SK-N-SH treated with all-trans-retinoic acid at 6 μM for 48 hours (cell line): ENCODE measurements around the gene C19orf81.

ENCODE experiments used
- ATAC-seq: fragments of 200-7000 bp; cut with Tn5 transposase; 3 replicates; pipeline ENCODE4 v1.9.1; 2020; ENCODE audit warnings: mild to moderate bottlenecking, moderate library complexity
- ARNTL ChIP-seq: fragments of 450-650 bp; formaldehyde crosslinking; IDR thresholded peaks from 2 replicates; pipeline ENCODE4 v1.5.0; 2020; ENCODE audit warnings: low read depth, mild to moderate bottlenecking, moderate library complexity, borderline replicate concordance
- BACH2 ChIP-seq: fragments of 250-450 bp; sonication (Bioruptor Pico); IDR thresholded peaks from 2 replicates; pipeline ENCODE4 v1.9.0; 2021; ENCODE audit warnings: mild to moderate bottlenecking, borderline replicate concordance
- CSDC2 ChIP-seq: fragments of 250-450 bp; sonication (Bioruptor Pico); IDR thresholded peaks from 2 replicates; pipeline ENCODE4 v1.5.0; 2020; ENCODE audit warnings: mild to moderate bottlenecking, moderate library complexity
- CSRNP3 ChIP-seq: fragments of 250-450 bp; sonication (Bioruptor Pico); IDR thresholded peaks from 2 replicates; pipeline ENCODE4 v1.5.1; 2021; ENCODE audit warnings: mild to moderate bottlenecking, moderate library complexity
- ESRRG ChIP-seq: fragments of 250-450 bp; sonication (Bioruptor Pico); IDR thresholded peaks from 2 replicates; pipeline ENCODE4 v1.6.1; 2021; ENCODE audit warnings: mild to moderate bottlenecking
- GLIS3 ChIP-seq: fragments of 250-450 bp; sonication (Bioruptor Pico); IDR thresholded peaks from 2 replicates; pipeline ENCODE4 v1.5.0; 2020; ENCODE audit warnings: mild to moderate bottlenecking, moderate library complexity
- ISL1 ChIP-seq: fragments of 250-450 bp; sonication (Bioruptor Pico); IDR thresholded peaks from 2 replicates; pipeline ENCODE4 v2.1.2; 2022; ENCODE audit warnings: mild to moderate bottlenecking, moderate library complexity
- OSR1 ChIP-seq: fragments of 250-450 bp; sonication (Bioruptor Pico); IDR thresholded peaks from 2 replicates; pipeline ENCODE4 v1.8.0; 2022; ENCODE audit warnings: moderate library complexity, mild to moderate bottlenecking, inconsistent platforms
- PPARA ChIP-seq: fragments of 250-450 bp; sonication (Bioruptor Pico); IDR thresholded peaks from 2 replicates; pipeline ENCODE4 v1.5.0; 2020; ENCODE audit warnings: mild to moderate bottlenecking, borderline replicate concordance
- RARB ChIP-seq: fragments of 250-450 bp; sonication (Bioruptor Pico); IDR thresholded peaks from 2 replicates; pipeline ENCODE4 v1.8.0; 2021; ENCODE audit warnings: mild to moderate bottlenecking, moderate library complexity
- SNAI2 ChIP-seq: fragments of 250-450 bp; sonication (Bioruptor Pico); IDR thresholded peaks from 2 replicates; pipeline ENCODE4 v1.5.0; 2020; ENCODE audit warnings: mild to moderate bottlenecking, moderate library complexity
- TCF4 ChIP-seq: fragments of 250-450 bp; sonication (Bioruptor Pico); IDR thresholded peaks from 2 replicates; pipeline ENCODE4 v1.8.0; 2021; ENCODE audit warnings: mild to moderate bottlenecking, moderate library complexity, borderline replicate concordance
- TOX ChIP-seq: fragments of 250-450 bp; sonication (Bioruptor Pico); IDR thresholded peaks from 2 replicates; pipeline ENCODE4 v1.8.0; 2021; ENCODE audit warnings: mild to moderate bottlenecking, moderate library complexity, borderline replicate concordance
- TSHZ2 ChIP-seq: fragments of 250-450 bp; sonication (Bioruptor Pico); IDR thresholded peaks from 2 replicates; pipeline ENCODE4 v1.5.0; 2020; ENCODE audit warnings: mild to moderate bottlenecking, moderate library complexity
- ZC3H10 ChIP-seq: fragments of 250-450 bp; sonication (Bioruptor Pico); IDR thresholded peaks from 2 replicates; pipeline ENCODE4 v1.5.1; 2021; ENCODE audit warnings: mild to moderate bottlenecking, moderate library complexity
- ZFP3 ChIP-seq: fragments of 250-450 bp; sonication (Bioruptor Pico); IDR thresholded peaks from 2 replicates; pipeline ENCODE4 v1.5.0; 2020; ENCODE audit warnings: mild to moderate bottlenecking, moderate library complexity
- ZFP30 ChIP-seq: fragments of 450-650 bp; formaldehyde crosslinking; IDR thresholded peaks from 2 replicates; pipeline ENCODE4 v1.5.0; 2022; ENCODE audit warnings: mild to moderate bottlenecking, moderate library complexity
- ZNF565 ChIP-seq: fragments of 450-650 bp; formaldehyde crosslinking; conservative IDR thresholded peaks from 2 replicates; pipeline ENCODE4 v1.5.0; 2020; ENCODE audit warnings: low read depth, mild to moderate bottlenecking, moderate library complexity
- ZNF70 ChIP-seq: fragments of 450-650 bp; formaldehyde crosslinking; IDR thresholded peaks from 2 replicates; pipeline ENCODE4 v1.5.0; 2020; ENCODE audit warnings: mild to moderate bottlenecking, moderate library complexity
- ZNF8 ChIP-seq: fragments of 450-650 bp; formaldehyde crosslinking; IDR thresholded peaks from 2 replicates; pipeline ENCODE4 v1.5.0; 2020; ENCODE audit warnings: mild to moderate bottlenecking, moderate library complexity
- TF ChIP-seq, protein P1 (sequence below): fragments of 250-450 bp; sonication (Bioruptor Pico); IDR thresholded peaks from 2 replicates; pipeline ENCODE4 v1.5.1; 2020; ENCODE audit warnings: low read depth, mild to moderate bottlenecking, moderate library complexity
- TF ChIP-seq, protein P2 (sequence below): fragments of 250-450 bp; sonication (Bioruptor Pico); IDR thresholded peaks from 2 replicates; pipeline ENCODE4 v1.8.0; 2020; ENCODE audit warnings: mild to moderate bottlenecking, moderate library complexity, borderline replicate concordance

The C19orf81 gene

DNA sequence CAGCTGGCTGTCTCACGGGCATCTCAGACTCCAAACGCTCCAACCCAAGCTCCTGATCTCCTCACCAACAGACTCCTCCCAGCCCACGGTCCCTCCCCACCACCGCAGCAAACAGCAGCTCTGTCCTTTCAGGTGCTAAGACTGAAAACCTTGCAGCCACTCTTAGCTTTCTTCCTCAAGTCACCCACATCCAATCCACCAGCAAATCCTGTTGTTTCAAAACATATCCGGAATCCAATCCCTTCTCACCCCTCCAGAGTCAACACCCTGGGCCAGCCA lies 20.8 kb downstream of the C19orf81 start:
- TF ChIP-seq ZFP3 (CRISPR knock-in tag) (no peak), ESRRG (no peak), ZFP30 (no peak), PPARA (CRISPR knock-in tag) (no peak), BACH2 (CRISPR knock-in tag) (no peak), ARNTL (no peak), CSDC2 (CRISPR knock-in tag) (no peak), SNAI2 (CRISPR knock-in tag) (no peak), ZC3H10 (CRISPR knock-in tag) (no peak), OSR1 (no peak)
- ATAC-seq = no peak

- ATAC-seq = no peak
- TF ChIP-seq RARB (CRISPR knock-in tag) (no peak), SNAI2 (CRISPR knock-in tag) (no peak), GLIS3 (CRISPR knock-in tag) (no peak), ZC3H10 (CRISPR knock-in tag) (no peak), PPARA (CRISPR knock-in tag) (no peak), ZFP30 (no peak)
- TF ChIP-seq, protein P1, sequence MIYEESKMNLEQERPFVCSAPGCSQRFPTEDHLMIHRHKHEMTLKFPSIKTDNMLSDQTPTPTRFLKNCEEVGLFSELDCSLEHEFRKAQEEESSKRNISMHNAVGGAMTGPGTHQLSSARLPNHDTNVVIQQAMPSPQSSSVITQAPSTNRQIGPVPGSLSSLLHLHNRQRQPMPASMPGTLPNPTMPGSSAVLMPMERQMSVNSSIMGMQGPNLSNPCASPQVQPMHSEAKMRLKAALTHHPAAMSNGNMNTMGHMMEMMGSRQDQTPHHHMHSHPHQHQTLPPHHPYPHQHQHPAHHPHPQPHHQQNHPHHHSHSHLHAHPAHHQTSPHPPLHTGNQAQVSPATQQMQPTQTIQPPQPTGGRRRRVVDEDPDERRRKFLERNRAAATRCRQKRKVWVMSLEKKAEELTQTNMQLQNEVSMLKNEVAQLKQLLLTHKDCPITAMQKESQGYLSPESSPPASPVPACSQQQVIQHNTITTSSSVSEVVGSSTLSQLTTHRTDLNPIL = no peak
- TF ChIP-seq, all 23 proteins: peak for 0
Observed at GRCh38 chr19:50673118-50673517, 23.9 kb downstream of the C19orf81 start.

GRCh38 chr19:50676625-50677197 lies 27.5 kb downstream of the C19orf81 start:
- ATAC-seq = no peak
- TF ChIP-seq ISL1 (CRISPR knock-in tag) (no peak), CSRNP3 (no peak), PPARA (CRISPR knock-in tag) (no peak), ESRRG (no peak)

GRCh38 chr19:50677636-50678035 lies 28.4 kb downstream of the C19orf81 start:
- TF ChIP-seq TSHZ2 (CRISPR knock-in tag) (no peak), TCF4 (CRISPR knock-in tag) (no peak), ZC3H10 (CRISPR knock-in tag) (no peak), ZFP3 (CRISPR knock-in tag) (no peak), GLIS3 (CRISPR knock-in tag) (no peak), ZNF8 (CRISPR knock-in tag) (no peak), RARB (CRISPR knock-in tag) (no peak)
- TF ChIP-seq, protein P2, sequence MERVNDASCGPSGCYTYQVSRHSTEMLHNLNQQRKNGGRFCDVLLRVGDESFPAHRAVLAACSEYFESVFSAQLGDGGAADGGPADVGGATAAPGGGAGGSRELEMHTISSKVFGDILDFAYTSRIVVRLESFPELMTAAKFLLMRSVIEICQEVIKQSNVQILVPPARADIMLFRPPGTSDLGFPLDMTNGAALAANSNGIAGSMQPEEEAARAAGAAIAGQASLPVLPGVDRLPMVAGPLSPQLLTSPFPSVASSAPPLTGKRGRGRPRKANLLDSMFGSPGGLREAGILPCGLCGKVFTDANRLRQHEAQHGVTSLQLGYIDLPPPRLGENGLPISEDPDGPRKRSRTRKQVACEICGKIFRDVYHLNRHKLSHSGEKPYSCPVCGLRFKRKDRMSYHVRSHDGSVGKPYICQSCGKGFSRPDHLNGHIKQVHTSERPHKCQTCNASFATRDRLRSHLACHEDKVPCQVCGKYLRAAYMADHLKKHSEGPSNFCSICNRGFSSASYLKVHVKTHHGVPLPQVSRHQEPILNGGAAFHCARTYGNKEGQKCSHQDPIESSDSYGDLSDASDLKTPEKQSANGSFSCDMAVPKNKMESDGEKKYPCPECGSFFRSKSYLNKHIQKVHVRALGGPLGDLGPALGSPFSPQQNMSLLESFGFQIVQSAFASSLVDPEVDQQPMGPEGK (CRISPR knock-in tag) = no peak
- ATAC-seq = no peak

DNA sequence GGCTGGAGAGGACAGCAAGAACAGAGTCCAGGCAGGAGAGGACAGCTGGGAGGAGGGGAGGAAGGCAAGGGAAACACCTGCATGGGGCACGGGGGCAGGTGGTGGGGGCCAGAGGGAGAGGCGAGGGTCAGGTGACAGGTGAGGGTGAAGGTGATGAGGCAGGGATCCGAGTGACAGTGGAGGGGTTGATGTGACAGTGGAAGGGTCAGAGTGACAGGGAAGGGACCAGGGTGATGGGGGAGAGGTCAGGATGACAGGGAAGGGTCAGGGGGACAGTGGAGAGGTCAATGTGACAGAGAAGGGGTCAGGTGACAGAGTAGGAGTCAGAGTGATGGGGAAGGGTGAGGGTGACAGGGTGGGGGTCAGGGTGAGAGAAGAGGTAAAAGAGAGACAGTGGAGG lies 29.1 kb downstream of the C19orf81 start:
- ATAC-seq = no peak
- TF ChIP-seq ZNF565 (CRISPR knock-in tag) (no peak), CSDC2 (CRISPR knock-in tag) (no peak), ESRRG (no peak), GLIS3 (CRISPR knock-in tag) (no peak), ZFP3 (CRISPR knock-in tag) (no peak), ISL1 (CRISPR knock-in tag) (no peak), ARNTL (no peak), RARB (CRISPR knock-in tag) (no peak), OSR1 (no peak), CSRNP3 (no peak), SNAI2 (CRISPR knock-in tag) (no peak), TOX (no peak), ZNF8 (CRISPR knock-in tag) (no peak), ZFP30 (no peak), ZNF70 (no peak)
- TF ChIP-seq, protein P2 (CRISPR knock-in tag) = no peak
